Thymus (tissue), 11 donors: ENCODE results near the gene CPLX1. TPM values are rescaled to one million over a fixed set of nuclear protein-coding genes. Genes with fewer than 3 reads are reported as not detected.

ENCODE experiments used
- DNase-seq, 9 donors: peaks; one replicate each; pipeline ENCODE4 v3.0.0-alpha.2; 2013; ENCODE audit warnings: low spot score in 9 of 9, low read depth in 6 of 9, missing footprints in 1 of 9
- H3K27ac ChIP-seq, 2 donors: one replicate each; pipeline ENCODE4 v1.5.1; 2013; ENCODE audit warnings: control low read depth in 1 of 2, low read depth in 1 of 2, low read length in 1 of 2, mild to moderate bottlenecking in 1 of 2, moderate library complexity in 1 of 2
- H3K27me3 ChIP-seq, 2 donors: one replicate each; pipeline ENCODE4 v1.5.1; 2013; ENCODE audit warnings: low read length in 1 of 2; ENCODE audit not compliant: control insufficient read depth in 2 of 2, insufficient read depth in 1 of 2
- H3K36me3 ChIP-seq, 2 donors: one replicate each; pipeline ENCODE4 v1.5.1; 2013; ENCODE audit warnings: low read length in 1 of 2, mild to moderate bottlenecking in 1 of 2, moderate library complexity in 1 of 2; ENCODE audit not compliant: control insufficient read depth in 2 of 2, insufficient read depth in 2 of 2
- H3K4me1 ChIP-seq, 2 donors: one replicate each; pipeline ENCODE4 v1.5.1; 2013; ENCODE audit warnings: low read length in 2 of 2; ENCODE audit not compliant: control insufficient read depth in 2 of 2, insufficient read depth in 2 of 2
- H3K4me3 ChIP-seq, 2 donors: one replicate each; pipeline ENCODE4 v1.5.1; 2013; ENCODE audit warnings: low read length in 2 of 2, control low read depth in 1 of 2, mild to moderate bottlenecking in 1 of 2
- H3K9me3 ChIP-seq, 2 donors: one replicate each; pipeline ENCODE4 v1.5.1; 2013; ENCODE audit warnings: low read length in 1 of 2, mild to moderate bottlenecking in 1 of 2; ENCODE audit not compliant: control insufficient read depth in 2 of 2, insufficient read depth in 1 of 2
- WGBS: extraction: QIAGEN DNeasy Blood & Tissue Kit; methylation state at CpG from one replicate; pipeline ENCODE4 v1.1.7; 2013; 5-methylcytosine and 5-hydroxymethylcytosine counted together
- polyA plus RNA-seq: library from polyadenylated mRNA; stranded (reverse); fragments of 200-250 nt; gene quantifications from one replicate; pipeline ENCODE4 v1.2.3, GENCODE V29; 2013
- total RNA-seq: library from RNA; stranded (reverse); fragments of 120-200 nt; gene quantifications from one replicate; pipeline ENCODE4 v1.2.4, GENCODE V29; 2013
- donor health status: healthy.

CPLX1 gene
- total and polyA plus RNA-seq, 2 donors: 3.5 to 7.9 TPM

- WGBS: 21% methylated on average over 19 of the region's 19 CpGs
- peaks cover 54 to 77% of the 10 kb centered on the region in 2 donors for H3K4me1 ChIP-seq
- DNase-seq: peak in 7 of 9 donors; percentile 72 to 92 (median 82)
- H3K36me3 ChIP-seq: no peaks in the 10 kb centered on the region
- H3K9me3 ChIP-seq: peaks cover 0 to 7% of the 10 kb centered on the region in 2 donors
- H3K27ac ChIP-seq: peak overlapping the region; percentile 87 to 97
- peaks cover 3 to 79% of the 10 kb centered on the region in 2 donors for H3K27me3 ChIP-seq
- H3K4me3 ChIP-seq: peak overlapping the region; percentile 53 to 56
These were observed 31.8 kb downstream of the CPLX1 start for GRCh38 chr4:793941-794621.

DNA sequence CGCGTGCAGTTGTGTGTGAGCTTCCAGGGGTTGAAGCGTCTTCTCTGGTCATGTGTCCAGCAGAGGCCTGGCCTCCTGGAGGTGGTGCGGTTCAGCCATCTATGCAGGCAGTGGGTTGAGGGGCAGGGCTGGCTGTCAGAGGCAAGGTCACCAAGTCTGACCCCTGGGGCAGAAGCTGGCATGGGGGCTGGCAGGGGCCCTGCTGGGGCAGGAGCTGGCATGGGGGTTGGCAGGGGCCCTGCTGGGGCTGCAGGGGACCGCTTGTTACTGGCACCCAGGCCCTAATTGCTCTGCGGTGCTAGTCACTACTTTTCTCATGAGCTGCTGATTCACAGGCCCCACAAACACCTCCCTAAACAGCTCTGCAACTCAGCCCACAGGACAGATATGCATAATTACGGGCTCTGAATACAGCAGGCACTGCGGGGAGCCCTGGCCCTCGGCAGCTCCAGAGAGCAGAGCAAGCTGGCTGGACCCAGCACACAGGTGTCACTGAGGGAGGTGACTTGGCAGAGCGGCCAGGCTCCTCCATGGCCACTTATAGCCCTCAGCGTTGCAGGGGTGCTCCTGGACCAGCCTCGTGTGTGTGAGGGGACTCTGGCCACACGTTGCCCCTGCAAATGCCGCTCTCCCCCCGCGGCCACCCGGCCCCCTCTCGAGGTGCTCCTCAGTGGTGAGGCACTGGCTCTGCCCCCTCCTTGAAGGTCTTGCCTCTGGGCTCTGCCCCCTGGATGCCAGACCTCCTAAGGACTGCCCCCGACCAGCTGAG is 32.7 kb downstream of the CPLX1 start:
- Histone ChIP-seq H3K9me3 (peaks cover 0 to 5% of the 10 kb centered on the region in 2 donors), H3K4me1 (peaks cover 52 to 82% of the 10 kb centered on the region in 2 donors), H3K4me3 (peak overlapping the region; percentile 53 to 62), H3K36me3 (no peaks in the 10 kb centered on the region), H3K27me3 (peaks cover 3 to 86% of the 10 kb centered on the region in 2 donors), H3K27ac (peak overlapping the region; percentile 92 to 97)
- WGBS: 51% methylated on average over 19 of the region's 19 CpGs
- peak in 3 of 9 donors; percentile 16 to 59 (median 40) for DNase-seq

- H3K4me3 ChIP-seq: peak overlapping the region; percentile 51 to 62
- peak in 7 of 9 donors; percentile 72 to 94 (median 86) for DNase-seq
These were observed 33.3 kb downstream of the CPLX1 start for GRCh38 chr4:792626-793092.

GRCh38 chr4:791898-792625 is 33.9 kb downstream of the CPLX1 start:
- Histone ChIP-seq H3K4me3 (peak overlapping the region; percentile 51 to 62), H3K27ac (peak overlapping the region; percentile 92 to 97), H3K36me3 (no peaks in the 10 kb centered on the region), H3K9me3 (peaks cover 0 to 5% of the 10 kb centered on the region in 2 donors), H3K27me3 (peaks cover 15 to 96% of the 10 kb centered on the region in 2 donors), H3K4me1 (peaks cover 48 to 90% of the 10 kb centered on the region in 2 donors)
- DNase-seq: peak in 3 of 9 donors; percentile 51 to 76 (median 57)
- 18% methylated on average over 50 of the region's 50 CpGs for WGBS

More at GRCh38 chr4:792626-793092, 33.3 kb downstream of the CPLX1 start:
- Histone ChIP-seq H3K9me3 (peaks cover 0 to 5% of the 10 kb centered on the region in 2 donors), H3K4me1 (peaks cover 52 to 87% of the 10 kb centered on the region in 2 donors), H3K27ac (peak overlapping the region; percentile 92 to 97), H3K36me3 (no peaks in the 10 kb centered on the region), H3K27me3 (peaks cover 9 to 92% of the 10 kb centered on the region in 2 donors)
- 14% methylated on average over 17 of the region's 17 CpGs for WGBS

DNA sequence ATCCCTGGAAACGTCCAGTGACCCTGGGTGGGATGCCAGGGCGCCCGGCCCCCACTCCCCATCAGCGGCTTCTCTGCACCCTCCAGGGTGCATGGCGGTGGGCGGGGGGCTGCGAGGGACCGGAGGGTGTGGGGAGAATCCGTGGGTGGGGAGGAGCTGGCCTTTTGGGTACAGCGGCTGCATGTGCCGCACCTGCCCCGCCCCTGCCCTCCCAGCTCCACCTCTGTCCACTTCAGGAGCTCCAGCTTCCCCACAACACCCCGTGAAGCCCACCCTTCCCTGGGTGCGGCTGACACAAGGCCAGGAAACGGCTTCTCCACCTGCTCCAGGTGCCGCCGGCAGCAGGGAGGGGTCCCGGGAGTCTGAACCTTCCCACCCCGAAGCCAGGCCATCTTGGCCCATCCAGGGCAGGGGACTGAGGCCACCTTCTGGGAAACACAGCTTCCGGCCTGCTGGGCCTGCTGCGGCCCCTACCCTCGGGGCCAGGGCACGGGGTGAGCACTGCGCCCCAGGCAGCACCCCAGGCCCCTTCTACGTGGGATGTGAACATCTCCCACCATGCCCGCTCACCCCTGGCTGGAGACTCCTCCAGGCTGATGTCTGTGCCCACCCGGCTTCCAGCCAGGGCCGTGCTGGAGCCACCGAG is 34.6 kb downstream of the CPLX1 start:
- peaks cover 22 to 97% of the 10 kb centered on the region in 2 donors for H3K27me3 ChIP-seq
- H3K4me3 ChIP-seq: peak overlapping the region; percentile 51 to 62
- H3K4me1 ChIP-seq: peaks cover 44 to 88% of the 10 kb centered on the region in 2 donors
- H3K36me3 ChIP-seq: no peaks in the 10 kb centered on the region
- peaks cover 0 to 5% of the 10 kb centered on the region in 2 donors for H3K9me3 ChIP-seq
- H3K27ac ChIP-seq: peak overlapping the region in 1 of 2 donors; percentile 97
- 73% methylated on average over 29 of the region's 29 CpGs for WGBS
- DNase-seq: no peak

DNA sequence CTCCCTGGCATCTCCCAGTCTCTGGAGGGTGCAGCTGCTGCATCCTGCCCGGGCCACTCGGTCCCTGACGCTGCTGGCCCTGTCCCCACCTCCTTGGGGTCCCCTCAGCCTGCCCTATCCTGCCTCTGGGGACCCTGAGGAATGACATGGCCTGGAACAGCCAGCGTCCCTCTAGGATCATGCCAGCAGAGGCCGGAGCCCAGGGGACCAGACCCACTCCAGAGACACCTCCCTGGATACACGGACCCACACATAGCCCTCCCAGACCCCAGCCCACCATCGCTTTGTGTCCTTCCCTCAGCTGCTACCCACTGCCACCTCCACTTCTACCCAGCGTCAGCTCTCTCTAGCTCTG is 35.5 kb downstream of the CPLX1 start:
- Histone ChIP-seq H3K4me3 (no peak overlapping the region), H3K4me1 (peaks cover 37 to 84% of the 10 kb centered on the region in 2 donors), H3K9me3 (peaks cover 0 to 5% of the 10 kb centered on the region in 2 donors), H3K27me3 (peaks cover 31 to 97% of the 10 kb centered on the region in 2 donors), H3K27ac (no peak overlapping the region), H3K36me3 (no peaks in the 10 kb centered on the region)
- WGBS: 91% methylated on average over 8 of the region's 8 CpGs
- DNase-seq: no peak

DNA sequence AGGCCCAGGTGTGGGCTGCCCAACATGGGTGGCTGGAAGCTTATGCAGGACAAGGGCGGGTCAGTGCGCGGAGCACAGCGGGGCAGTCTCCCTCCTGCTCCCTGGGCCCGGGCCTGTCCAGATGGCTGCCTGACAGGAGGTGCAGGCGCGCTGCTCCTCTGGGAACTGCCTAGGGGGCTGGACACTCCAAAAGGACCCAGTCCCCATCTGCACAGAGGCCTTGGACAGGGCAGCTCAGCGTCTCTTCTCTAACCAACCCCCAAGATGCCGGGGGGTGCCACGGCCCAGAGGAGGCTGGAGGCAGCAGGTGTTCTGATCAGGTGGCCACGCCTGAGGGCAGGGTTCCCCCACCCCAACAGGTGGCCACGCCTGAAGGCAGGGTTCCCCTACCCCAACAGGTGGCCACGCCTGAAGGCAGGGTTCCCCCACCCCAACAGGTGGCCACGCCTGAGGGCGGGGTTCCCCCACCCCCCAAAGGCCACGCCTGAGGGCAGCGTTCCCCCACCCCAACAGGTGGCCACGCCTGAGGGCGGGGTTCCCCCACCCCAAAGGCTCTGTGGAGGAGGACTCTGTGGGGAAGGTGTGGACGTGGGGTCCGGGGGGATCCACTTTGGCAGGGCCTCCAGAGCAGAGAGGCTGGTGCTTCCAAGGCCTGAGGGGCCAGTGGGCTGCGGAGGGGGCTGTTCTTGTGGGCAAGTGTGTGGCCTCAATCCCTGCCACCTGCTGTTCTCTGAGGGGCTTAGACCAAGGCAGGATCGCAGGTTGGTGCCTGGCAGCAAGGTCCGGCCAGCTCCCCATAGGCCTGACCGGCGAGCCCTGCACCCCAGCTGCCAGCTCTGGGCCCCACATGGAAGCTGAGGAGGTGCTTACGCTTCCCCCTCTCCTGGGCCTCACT is 36.1 kb downstream of the CPLX1 start:
- H3K27me3 ChIP-seq: peaks cover 37 to 97% of the 10 kb centered on the region in 2 donors
- H3K36me3 ChIP-seq: no peaks in the 10 kb centered on the region
- DNase-seq: no peak
- peaks cover 0 to 5% of the 10 kb centered on the region in 2 donors for H3K9me3 ChIP-seq
- no peak overlapping the region for H3K27ac ChIP-seq
- H3K4me3 ChIP-seq: no peak overlapping the region
- peaks cover 33 to 83% of the 10 kb centered on the region in 2 donors for H3K4me1 ChIP-seq
- WGBS: 92% methylated on average over 27 of the region's 27 CpGs
